Measurements from ENCODE around the gene RPL35.
A peak's percentile ranks its signal among the peaks of the same experiment; 100 is the strongest.
"Not testable (repeated sequence)": the region's sequence is repeated elsewhere in the genome, so short reads cannot be mapped to it uniquely, and the experiment has no call there.

The RPL35 gene

GRCh38 chr9:124849801-124850200, 12.0 kb downstream of the RPL35 start:
- DNase-seq = no peak

- no peak for DNase-seq
Measured at GRCh38 chr9:124846969-124847368, 14.8 kb downstream of the RPL35 start.

- not testable (repeated sequence) for DNase-seq
Measured at GRCh38 chr9:124846467-124846866, 15.3 kb downstream of the RPL35 start.

GRCh38 chr9:124844291-124844690, 17.5 kb downstream of the RPL35 start:
- DNase-seq = no peak

- no peak for DNase-seq
Measured at GRCh38 chr9:124843456-124844034, 18.2 kb downstream of the RPL35 start.

- DNase-seq = no peak
Measured at GRCh38 chr9:124841075-124841821, 20.5 kb downstream of the RPL35 start.

- DNase-seq = no peak
Measured at GRCh38 chr9:124840300-124840833, 21.4 kb downstream of the RPL35 start.

GRCh38 chr9:124839612-124840299, 22.0 kb downstream of the RPL35 start:
- peak; percentile 79 for DNase-seq

GRCh38 chr9:124838567-124839275, 23.0 kb downstream of the RPL35 start:
- not testable (repeated sequence) for DNase-seq

- DNase-seq = not testable (repeated sequence)
Measured at GRCh38 chr9:124838132-124838531, 23.6 kb downstream of the RPL35 start.

GRCh38 chr9:124835026-124835557, 26.7 kb downstream of the RPL35 start:
- peak; percentile 92 for DNase-seq

- DNase-seq = peak; percentile 59
Measured at GRCh38 chr9:124834591-124834990, 27.2 kb downstream of the RPL35 start.

- DNase-seq = no peak
Measured at GRCh38 chr9:124831642-124832364, 30.0 kb downstream of the RPL35 start.

- no peak for DNase-seq
Measured at GRCh38 chr9:124830593-124830992, 31.2 kb downstream of the RPL35 start.

GRCh38 chr9:124829334-124829669, 32.5 kb downstream of the RPL35 start:
- no peak for DNase-seq

- DNase-seq = no peak
Measured at GRCh38 chr9:124828489-124829333, 33.0 kb downstream of the RPL35 start.

GRCh38 chr9:124820698-124821623, 40.8 kb downstream of the RPL35 start:
- no peak for DNase-seq

GRCh38 chr9:124818431-124819281, 43.1 kb downstream of the RPL35 start:
- no peak for DNase-seq

GRCh38 chr9:124815601-124816000, 46.2 kb downstream of the RPL35 start:
- no peak for DNase-seq
